Measurements from ENCODE around the gene CAPN14.

The CAPN14 gene

DNA sequence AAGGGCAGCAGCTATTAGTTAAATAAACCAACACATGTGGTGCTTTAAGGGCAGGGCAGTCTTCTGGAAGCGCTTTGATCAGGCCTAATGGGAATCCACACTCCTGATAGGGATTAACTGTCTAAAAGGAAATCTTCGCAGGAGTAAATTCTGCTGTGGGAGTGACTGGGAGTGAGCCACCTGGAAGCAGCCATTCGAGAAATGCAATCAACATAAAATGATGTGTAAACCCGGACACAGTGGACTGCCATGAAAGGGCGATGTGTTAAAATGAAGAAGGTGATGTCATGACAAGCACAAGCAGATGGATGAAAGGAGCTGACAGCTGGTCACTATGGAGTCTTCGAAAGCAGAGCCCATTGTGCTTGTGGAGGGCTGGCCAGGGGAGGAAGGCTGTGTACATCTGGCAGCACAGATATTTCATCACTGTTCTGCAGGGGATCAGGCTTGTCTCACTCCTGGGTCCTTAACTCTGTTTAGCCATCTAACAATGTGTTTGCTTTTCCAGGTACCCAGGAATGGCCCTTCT, 54.2 kb downstream of the CAPN14 start:
- in situ Hi-C loops (cut with HindIII; ENCODE audit: low sequenced_read_pairs): no loop called here

GRCh38 chr2:31161637-31162036, 55.7 kb downstream of the CAPN14 start:
- no peak overlapping the region for H3K4me3 ChIP-seq (ENCODE audit: low read depth, low read length)
- no peak for DNase-seq (ENCODE audit: low read depth)
- in situ Hi-C loops (cut with HindIII; ENCODE audit: low sequenced_read_pairs): no loop called here
- TF ChIP-seq, protein P1, sequence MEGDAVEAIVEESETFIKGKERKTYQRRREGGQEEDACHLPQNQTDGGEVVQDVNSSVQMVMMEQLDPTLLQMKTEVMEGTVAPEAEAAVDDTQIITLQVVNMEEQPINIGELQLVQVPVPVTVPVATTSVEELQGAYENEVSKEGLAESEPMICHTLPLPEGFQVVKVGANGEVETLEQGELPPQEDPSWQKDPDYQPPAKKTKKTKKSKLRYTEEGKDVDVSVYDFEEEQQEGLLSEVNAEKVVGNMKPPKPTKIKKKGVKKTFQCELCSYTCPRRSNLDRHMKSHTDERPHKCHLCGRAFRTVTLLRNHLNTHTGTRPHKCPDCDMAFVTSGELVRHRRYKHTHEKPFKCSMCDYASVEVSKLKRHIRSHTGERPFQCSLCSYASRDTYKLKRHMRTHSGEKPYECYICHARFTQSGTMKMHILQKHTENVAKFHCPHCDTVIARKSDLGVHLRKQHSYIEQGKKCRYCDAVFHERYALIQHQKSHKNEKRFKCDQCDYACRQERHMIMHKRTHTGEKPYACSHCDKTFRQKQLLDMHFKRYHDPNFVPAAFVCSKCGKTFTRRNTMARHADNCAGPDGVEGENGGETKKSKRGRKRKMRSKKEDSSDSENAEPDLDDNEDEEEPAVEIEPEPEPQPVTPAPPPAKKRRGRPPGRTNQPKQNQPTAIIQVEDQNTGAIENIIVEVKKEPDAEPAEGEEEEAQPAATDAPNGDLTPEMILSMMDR (IDR thresholded peaks at IDR 0.05; ENCODE audit: low read depth, low read length, missing control alignments): no peak

More for the DNA sequence above, 54.2 kb downstream of the CAPN14 start:
- TF ChIP-seq, protein P1 (IDR thresholded peaks at IDR 0.05; ENCODE audit: low read depth, low read length, missing control alignments): no peak
- no peak for DNase-seq (ENCODE audit: low read depth)
- no peak overlapping the region for H3K4me3 ChIP-seq (ENCODE audit: low read depth, low read length)

GRCh38 chr2:31151501-31151900, 65.8 kb downstream of the CAPN14 start:
- in situ Hi-C loops (cut with HindIII; ENCODE audit: low sequenced_read_pairs): no loop called here
- no peak overlapping the region for H3K4me3 ChIP-seq (ENCODE audit: low read depth, low read length)
- no peak for DNase-seq (ENCODE audit: low read depth)
- TF ChIP-seq, protein P1 (IDR thresholded peaks at IDR 0.05; ENCODE audit: low read depth, low read length, missing control alignments): no peak

- H3K4me3 ChIP-seq (ENCODE audit: low read depth, low read length): no peak overlapping the region
- DNase-seq (ENCODE audit: low read depth): no peak
- in situ Hi-C loops (cut with HindIII; ENCODE audit: low sequenced_read_pairs): no loop called here
- TF ChIP-seq, protein P1 (IDR thresholded peaks at IDR 0.05; ENCODE audit: low read depth, low read length, missing control alignments): no peak
Observed at GRCh38 chr2:31150120-31150670, 67.1 kb downstream of the CAPN14 start.

GRCh38 chr2:31148514-31148913, 68.8 kb downstream of the CAPN14 start:
- in situ Hi-C loops (cut with HindIII; ENCODE audit: low sequenced_read_pairs): no loop called here
- TF ChIP-seq, protein P1 (IDR thresholded peaks at IDR 0.05; ENCODE audit: low read depth, low read length, missing control alignments): no peak
- no peak overlapping the region for H3K4me3 ChIP-seq (ENCODE audit: low read depth, low read length)
- no peak for DNase-seq (ENCODE audit: low read depth)

DNA sequence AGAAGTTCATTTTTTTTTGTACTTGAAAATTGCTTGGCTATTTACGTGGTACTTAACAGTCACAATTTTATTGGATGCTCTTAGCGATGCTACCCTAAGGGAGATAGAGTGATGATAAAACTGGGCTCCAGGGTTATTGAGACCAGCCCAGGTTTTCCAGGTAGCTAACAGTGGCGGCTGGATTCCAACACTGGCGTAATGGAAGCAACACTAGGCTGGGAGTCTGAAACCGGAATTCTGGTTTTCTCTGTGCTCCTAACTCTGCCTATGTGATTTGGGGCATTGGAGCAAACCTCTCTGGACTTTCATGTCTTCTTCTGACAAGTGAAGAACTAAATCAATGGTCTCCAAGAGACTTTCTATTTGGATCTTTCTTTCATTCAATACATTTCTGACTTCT, 69.7 kb downstream of the CAPN14 start:
- in situ Hi-C loops (cut with HindIII; ENCODE audit: low sequenced_read_pairs): no loop called here
- TF ChIP-seq, protein P1 (IDR thresholded peaks at IDR 0.05; ENCODE audit: low read depth, low read length, missing control alignments): no peak
- no peak overlapping the region for H3K4me3 ChIP-seq (ENCODE audit: low read depth, low read length)
- no peak for DNase-seq (ENCODE audit: low read depth)

Measured in astrocyte of the cerebellum (primary cell).